IgD-negative memory B cell (primary cell): ENCODE measurements around the gene CELSR1. TPM values are rescaled to one million over a fixed set of nuclear protein-coding genes. Genes with fewer than 3 reads are reported as not detected.

Experiments
- H3K27ac Mint-ChIP-seq, 3 donors: one replicate each; pipeline ENCODE4 v1.8.0; 2020 to 2022; ENCODE audit warnings: mild to moderate bottlenecking in 3 of 3, mixed read lengths in 3 of 3, moderate library complexity in 1 of 3
- H3K27me3 Mint-ChIP-seq: one replicate; pipeline ENCODE4 v1.8.0; 2021; ENCODE audit warnings: mixed read lengths
- H3K36me3 Mint-ChIP-seq: one replicate; pipeline ENCODE4 v1.8.0; 2020; ENCODE audit warnings: mild to moderate bottlenecking, mixed read lengths
- H3K4me1 Mint-ChIP-seq, 3 donors: one replicate each; pipeline ENCODE4 v1.8.0; 2020 to 2022; ENCODE audit warnings: mixed read lengths in 3 of 3, mild to moderate bottlenecking in 1 of 3
- H3K4me3 Mint-ChIP-seq, 4 donors: one replicate each; pipeline ENCODE4 v1.8.0; 2020 to 2022; ENCODE audit warnings: mild to moderate bottlenecking in 4 of 4, mixed read lengths in 4 of 4, moderate library complexity in 3 of 4
- H3K9me3 Mint-ChIP-seq, 3 donors: one replicate each; pipeline ENCODE4 v1.8.0; 2020 to 2021; ENCODE audit warnings: mixed read lengths in 3 of 3, mild to moderate bottlenecking in 1 of 3
- polyA plus RNA-seq: library from polyadenylated mRNA; unstranded; fragments of 300-500 nt; fragmentation: Illumina TruSeq; gene quantifications from one replicate; pipeline ENCODE4 v1.2.3, GENCODE V29; 2021

Gene CELSR1
- polyA plus RNA-seq, 1 donor from 2014 or later = 5.2 TPM

DNA sequence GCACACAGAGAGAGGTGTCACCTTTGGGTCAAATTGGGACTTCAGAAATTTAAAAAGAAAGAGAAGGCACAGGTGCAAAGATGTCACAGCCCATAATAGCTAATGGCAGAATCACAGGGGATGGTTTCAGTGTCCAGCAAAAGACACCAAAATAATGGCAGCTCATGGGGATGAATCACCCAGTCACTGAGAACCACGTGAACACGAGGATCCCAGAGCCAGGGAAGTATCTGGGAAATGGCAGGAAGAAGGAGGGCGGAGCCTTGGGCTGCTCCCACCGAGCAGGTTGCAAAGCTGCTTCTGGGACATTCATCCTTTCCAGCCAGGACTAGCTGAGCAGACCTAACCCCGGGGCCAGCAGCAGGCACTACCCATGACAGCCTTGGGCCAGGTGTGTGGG is 156.3 kb downstream of the CELSR1 start:
- H3K36me3 Mint-ChIP-seq = peaks cover 17% of the 10 kb centered on the region

DNA sequence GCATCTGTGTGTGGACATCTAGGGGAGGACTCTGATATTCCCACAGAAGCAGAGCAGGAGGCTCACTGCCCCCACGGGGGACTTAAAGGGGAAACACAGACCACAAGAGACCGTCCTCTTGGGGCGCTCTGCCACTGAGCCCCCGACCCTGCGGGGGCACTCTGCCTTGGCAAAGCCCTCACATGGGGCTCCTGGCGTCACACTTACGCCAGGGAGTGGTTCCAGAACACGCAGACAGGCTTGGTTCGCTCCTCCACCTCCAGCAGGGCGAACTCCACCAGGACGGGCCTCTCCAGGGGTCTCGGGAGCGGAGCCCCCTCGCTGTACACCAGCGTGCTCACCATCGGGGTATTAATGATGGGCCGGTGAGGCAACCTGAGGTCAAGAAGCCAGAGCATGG is 156.8 kb downstream of the CELSR1 start:
- peaks cover 0 to 4% (median 0%) of the 10 kb centered on the region in 3 donors for H3K4me1 Mint-ChIP-seq
- H3K27ac Mint-ChIP-seq = no peak overlapping the region
- peaks cover 17% of the 10 kb centered on the region for H3K36me3 Mint-ChIP-seq
- no peak overlapping the region for H3K4me3 Mint-ChIP-seq
- H3K9me3 Mint-ChIP-seq = peaks cover 4 to 8% (median 7%) of the 10 kb centered on the region in 3 donors
- no peaks in the 10 kb centered on the region for H3K27me3 Mint-ChIP-seq

More for the DNA sequence above, 156.3 kb downstream of the CELSR1 start:
- no peak overlapping the region for H3K4me3 Mint-ChIP-seq
- H3K4me1 Mint-ChIP-seq = no peaks in the 10 kb centered on the region
- H3K27ac Mint-ChIP-seq = peak overlapping the region in 1 of 3 donors; percentile 27
- H3K9me3 Mint-ChIP-seq = peaks cover 0 to 5% (median 4%) of the 10 kb centered on the region in 3 donors
- no peaks in the 10 kb centered on the region for H3K27me3 Mint-ChIP-seq

DNA sequence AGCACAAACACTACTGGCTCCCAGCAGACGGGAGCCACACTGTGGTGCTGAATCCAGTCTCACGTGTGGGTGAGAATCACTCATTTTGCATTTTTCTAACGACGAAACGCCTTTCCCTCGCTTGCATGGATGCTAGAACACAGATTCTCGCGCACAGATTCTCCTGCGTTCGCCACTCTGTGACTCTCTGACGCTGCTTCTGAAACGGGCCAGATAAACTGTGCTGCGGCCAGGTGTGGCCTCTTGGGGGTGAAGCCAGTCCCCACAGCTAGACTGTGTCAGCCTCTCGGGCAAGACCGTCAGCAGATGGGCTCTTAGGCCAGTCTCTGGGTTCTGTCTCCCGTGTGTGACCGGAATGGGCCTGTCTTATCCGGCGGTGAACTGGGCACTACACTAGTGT is 157.4 kb downstream of the CELSR1 start:
- Mint-ChIP-seq H3K4me3 (no peak overlapping the region), H3K4me1 (peaks cover 0 to 4% (median 0%) of the 10 kb centered on the region in 3 donors), H3K36me3 (peaks cover 18% of the 10 kb centered on the region), H3K27ac (peak overlapping the region in 1 of 3 donors; percentile 84), H3K27me3 (no peaks in the 10 kb centered on the region), H3K9me3 (peaks cover 4 to 8% (median 7%) of the 10 kb centered on the region in 3 donors)

DNA sequence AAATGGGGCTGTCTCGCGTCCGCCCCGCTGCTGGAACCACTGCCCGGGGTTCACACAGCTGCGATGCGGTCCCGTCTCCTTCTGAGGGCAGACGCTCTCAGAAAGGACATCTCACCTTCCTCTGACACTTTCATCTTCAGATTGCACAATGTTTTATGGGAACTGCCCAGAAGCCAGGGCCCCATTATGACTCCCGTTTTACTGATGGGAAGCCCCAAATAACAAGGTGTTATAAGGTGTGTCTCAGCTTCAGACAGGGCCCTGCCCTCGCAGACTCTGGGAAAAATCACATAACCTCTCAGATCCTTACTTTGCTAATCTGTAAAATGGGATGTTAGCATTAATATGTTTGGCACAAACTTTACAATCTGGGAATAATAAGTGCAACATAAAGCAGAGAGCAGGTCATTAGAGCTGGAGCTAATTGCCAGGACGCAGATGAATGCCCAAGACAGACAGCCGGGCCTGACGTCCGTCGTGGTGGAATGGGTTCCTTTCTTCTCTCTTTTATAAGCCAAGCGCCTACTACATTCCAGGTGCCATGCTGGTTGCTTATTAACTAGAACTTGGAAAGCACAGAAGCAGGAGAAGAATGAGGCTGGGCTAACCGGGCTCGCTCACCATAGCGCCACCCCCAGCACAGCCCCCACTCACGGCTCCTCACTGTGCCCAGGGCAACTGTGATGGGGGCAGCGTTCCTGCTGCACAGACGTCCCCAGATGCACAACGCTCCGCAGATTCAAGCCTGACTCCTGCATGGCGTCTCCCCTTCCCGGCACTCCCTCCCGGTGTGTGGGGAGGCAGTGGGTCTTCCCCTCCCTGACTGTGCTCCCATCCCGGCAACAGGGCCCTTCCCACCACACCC is 158.1 kb downstream of the CELSR1 start:
- H3K27ac Mint-ChIP-seq = no peak overlapping the region
- H3K9me3 Mint-ChIP-seq = peaks cover 4 to 8% (median 7%) of the 10 kb centered on the region in 3 donors
- peaks cover 18% of the 10 kb centered on the region for H3K36me3 Mint-ChIP-seq
- H3K4me1 Mint-ChIP-seq = peaks cover 0 to 4% (median 2%) of the 10 kb centered on the region in 3 donors
- H3K4me3 Mint-ChIP-seq = no peak overlapping the region
- H3K27me3 Mint-ChIP-seq = no peaks in the 10 kb centered on the region

DNA sequence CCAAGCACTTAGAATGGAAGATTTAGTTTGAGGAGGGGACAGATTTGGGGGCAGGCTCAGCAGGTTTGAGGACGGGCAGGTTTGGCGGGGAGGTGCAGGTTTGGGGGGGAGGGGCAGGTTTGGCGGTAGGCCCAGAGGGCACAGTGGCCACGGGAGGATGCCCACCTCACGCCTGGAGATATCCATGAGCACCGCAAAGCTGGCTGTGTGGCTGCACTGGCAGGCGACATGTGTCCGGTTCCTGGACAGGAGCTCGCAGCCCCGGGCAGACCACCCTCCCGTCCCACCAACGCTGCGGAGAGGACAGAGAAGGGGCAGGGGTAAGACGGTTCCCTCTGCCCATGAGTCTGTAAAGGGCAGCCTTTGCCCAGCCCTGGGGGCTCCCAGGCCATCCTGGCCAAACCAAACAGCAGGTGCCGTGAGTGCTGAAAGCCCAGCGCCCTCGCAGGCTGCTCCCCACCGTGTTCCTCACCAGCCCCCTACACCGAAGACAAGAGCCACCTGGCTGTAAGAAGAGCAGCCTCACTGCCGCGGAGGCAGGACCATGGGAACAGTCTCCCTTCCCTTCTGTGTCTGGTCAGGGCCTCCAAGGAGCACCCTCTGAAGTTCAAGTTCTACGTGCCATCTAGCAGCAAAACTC is 158.9 kb downstream of the CELSR1 start:
- H3K27ac Mint-ChIP-seq = no peak overlapping the region
- H3K36me3 Mint-ChIP-seq = peaks cover 18% of the 10 kb centered on the region
- peaks cover 0 to 4% (median 4%) of the 10 kb centered on the region in 3 donors for H3K4me1 Mint-ChIP-seq
- H3K9me3 Mint-ChIP-seq = peaks cover 4 to 8% (median 7%) of the 10 kb centered on the region in 3 donors
- no peak overlapping the region for H3K4me3 Mint-ChIP-seq
- H3K27me3 Mint-ChIP-seq = peaks cover 3% of the 10 kb centered on the region

DNA sequence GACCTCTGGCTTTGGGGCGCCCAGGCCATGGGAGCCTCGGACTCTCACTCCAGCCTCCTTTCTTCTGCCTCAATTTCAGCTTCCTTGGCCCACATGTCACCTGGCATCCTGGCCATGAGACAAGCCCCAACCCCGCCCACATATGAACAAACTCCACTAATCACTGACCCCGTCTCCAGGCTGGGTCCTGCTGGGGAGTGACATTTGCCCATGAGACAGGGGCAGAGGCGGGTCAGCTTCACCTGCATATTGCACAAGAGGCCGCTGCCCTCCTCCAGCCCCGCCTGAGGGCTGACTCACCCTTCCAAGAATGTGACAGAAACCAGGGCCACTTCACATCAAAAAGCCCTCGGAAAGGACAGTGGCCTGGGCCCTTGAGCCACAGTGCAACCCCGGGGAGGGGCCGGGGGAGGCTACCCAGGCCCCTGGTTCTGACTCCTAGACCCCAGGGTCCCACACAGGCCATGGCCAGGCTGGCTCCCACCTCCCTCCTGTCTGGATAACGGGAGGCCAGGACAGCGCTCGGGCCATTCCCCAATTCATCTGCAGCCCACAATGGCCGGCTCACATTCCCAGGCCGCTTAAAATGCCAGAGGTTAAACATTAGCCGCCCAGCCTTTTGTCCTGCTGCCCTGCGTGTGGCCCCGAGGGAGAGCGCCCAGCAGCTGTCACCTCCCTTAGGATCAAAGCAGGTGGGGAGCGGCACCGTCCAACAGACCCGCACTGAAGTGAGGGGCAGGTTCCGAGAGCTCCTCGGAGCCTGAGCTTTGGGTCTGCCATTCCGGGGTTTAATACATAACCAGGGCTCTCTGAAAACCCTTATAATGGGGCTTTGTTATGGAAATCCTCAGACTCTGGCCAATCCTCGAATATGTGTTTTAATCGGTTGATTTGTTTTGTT is 159.6 kb downstream of the CELSR1 start:
- peaks cover 4 to 7% (median 6%) of the 10 kb centered on the region in 3 donors for H3K9me3 Mint-ChIP-seq
- peaks cover 3% of the 10 kb centered on the region for H3K27me3 Mint-ChIP-seq
- peak overlapping the region in 1 of 4 donors; percentile 12 for H3K4me3 Mint-ChIP-seq
- no peak overlapping the region for H3K27ac Mint-ChIP-seq
- peaks cover 14% of the 10 kb centered on the region for H3K36me3 Mint-ChIP-seq
- peaks cover 0 to 4% (median 4%) of the 10 kb centered on the region in 3 donors for H3K4me1 Mint-ChIP-seq

DNA sequence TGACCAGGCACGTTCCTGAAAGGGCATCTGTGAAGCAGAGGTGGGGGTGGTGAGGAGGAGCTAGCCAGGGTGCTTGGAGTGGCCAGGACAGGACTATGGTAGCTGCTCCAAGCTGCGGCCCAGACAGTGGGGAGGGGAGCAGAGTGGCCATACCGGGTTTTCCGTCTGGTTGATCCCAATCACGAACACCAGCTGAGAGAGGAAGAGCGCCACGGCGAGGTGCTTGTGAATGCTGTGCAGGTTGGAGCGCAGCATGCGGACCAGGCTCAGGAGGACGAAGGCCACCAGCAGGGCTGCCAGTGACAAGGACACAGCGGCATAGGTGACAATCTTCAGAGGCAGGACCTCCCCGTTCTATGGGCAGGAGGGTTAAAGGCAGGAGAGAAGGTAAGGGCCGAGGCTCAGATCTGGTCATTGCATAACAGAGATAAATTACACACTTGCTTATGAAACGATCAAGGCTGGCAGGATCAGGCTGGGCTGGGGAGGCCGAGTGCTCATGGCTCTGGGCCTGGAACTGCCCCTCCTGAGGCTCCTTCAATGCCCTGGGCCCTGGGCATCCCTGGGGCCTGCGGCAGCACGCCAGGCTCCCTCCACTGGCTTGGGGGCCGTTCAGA is 160.4 kb downstream of the CELSR1 start:
- Mint-ChIP-seq H3K36me3 (peaks cover 9% of the 10 kb centered on the region), H3K27ac (peak overlapping the region in 1 of 3 donors; percentile 73), H3K27me3 (peaks cover 3% of the 10 kb centered on the region), H3K9me3 (peaks cover 3 to 7% (median 4%) of the 10 kb centered on the region in 3 donors), H3K4me1 (peaks cover 0 to 4% (median 4%) of the 10 kb centered on the region in 3 donors), H3K4me3 (no peak overlapping the region)

DNA sequence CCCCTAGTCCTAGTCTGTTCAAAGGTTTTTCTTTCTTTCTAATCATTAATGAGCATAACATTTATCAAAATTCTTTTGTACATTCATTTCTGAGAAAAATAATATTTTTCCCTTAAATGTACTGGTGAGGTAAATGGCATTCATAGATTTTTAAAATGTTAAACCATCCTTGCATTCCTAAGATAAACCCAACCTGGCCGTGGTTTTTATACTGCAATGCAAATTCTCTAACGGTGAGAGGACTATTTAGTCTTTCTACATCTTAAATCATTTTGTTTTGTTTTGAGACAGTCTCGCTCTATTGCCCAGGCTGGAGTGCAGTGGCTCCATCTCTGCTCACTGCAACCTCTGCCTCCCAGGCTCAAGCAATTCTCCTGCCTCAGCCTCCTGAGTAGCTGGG is 161.3 kb downstream of the CELSR1 start:
- Mint-ChIP-seq H3K9me3 (peaks cover 3 to 7% (median 4%) of the 10 kb centered on the region in 3 donors), H3K4me1 (peaks cover 0 to 4% (median 4%) of the 10 kb centered on the region in 3 donors), H3K36me3 (peaks cover 8% of the 10 kb centered on the region), H3K4me3 (no peak overlapping the region), H3K27me3 (peaks cover 3% of the 10 kb centered on the region), H3K27ac (no peak overlapping the region)

DNA sequence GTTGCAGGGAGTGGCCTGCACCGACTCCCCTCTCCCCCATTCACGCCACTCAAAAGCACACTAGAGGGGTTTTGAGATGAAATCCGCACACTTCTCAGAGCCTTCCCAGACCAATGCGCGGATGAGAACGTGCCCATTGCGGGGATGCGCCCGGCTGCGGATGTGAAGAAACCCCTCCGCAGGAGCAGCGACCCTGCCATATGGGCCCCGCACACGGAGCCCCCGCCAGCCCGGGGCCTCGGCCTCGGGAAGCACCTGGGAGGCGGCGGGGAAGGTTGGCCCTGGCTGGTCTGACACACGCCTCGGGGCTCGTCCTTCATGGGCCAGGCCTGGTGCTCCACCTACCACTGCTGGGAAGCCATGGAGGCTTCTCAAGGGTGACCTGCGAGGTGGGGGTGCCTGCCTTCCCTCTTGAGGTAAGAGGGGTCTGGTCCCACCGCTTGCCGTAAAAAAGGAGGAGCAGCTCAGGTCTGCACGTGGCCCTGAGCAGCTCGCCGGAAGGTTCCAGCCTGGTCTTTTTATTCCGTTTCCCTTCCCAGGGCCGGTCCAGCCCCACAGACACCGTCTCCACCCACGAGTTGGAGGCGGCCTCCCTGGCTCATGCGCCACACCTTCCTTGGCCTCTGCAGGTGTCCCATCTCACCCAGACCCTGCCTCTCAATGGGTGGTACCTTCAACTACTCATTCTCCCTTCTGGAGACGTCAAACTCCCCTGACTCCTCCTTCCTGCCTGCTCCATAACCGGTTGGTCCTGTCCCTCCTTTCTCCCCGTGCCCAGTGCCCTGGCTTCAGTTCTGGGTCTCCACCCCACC is 162.6 kb downstream of the CELSR1 start:
- Mint-ChIP-seq H3K36me3 (peaks cover 8% of the 10 kb centered on the region), H3K9me3 (peaks cover 3 to 7% (median 4%) of the 10 kb centered on the region in 3 donors), H3K4me3 (peak overlapping the region in 1 of 4 donors; percentile 28), H3K27me3 (peaks cover 3% of the 10 kb centered on the region), H3K4me1 (peaks cover 0 to 6% (median 4%) of the 10 kb centered on the region in 3 donors), H3K27ac (peak overlapping the region in 1 of 3 donors; percentile 53)

DNA sequence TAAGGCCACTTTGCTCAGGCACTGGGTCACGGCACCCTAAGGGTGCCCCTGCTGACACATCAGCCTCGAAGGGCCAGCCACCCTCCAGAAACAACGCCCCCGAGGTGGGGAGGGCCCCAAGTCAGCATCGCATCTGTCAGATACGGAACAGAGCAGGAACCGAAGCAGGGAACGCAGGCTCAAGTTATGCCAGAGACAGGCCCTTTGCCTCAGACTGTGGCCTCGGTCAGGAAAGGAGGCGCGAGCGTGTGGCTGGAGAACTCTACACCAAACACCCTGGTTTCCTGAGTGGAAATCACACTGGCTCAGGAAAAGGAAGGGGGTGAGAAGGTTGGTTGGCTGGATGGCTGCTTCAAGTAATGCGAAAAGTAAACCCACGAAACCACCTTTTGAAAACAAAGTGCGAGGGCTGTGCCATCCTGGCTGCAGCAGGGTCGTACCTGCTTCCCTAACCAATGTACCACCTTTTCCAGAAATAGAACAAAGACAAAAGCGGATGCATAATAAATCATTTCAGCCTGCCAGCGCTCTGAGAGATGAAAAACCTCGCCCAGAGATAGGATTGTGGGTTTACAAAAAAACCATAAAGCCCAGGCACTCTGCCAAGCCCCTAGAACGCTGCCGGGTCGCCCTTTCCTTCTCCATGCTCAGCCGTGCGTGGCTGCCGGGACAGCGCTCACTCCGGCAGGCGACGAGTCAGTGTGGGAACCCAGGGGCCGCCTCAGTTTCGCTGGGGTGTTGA is 163.3 kb downstream of the CELSR1 start:
- H3K36me3 Mint-ChIP-seq = peaks cover 8% of the 10 kb centered on the region
- peak overlapping the region in 2 of 3 donors; percentile 35 to 46 for H3K27ac Mint-ChIP-seq
- peaks cover 3% of the 10 kb centered on the region for H3K27me3 Mint-ChIP-seq
- peak overlapping the region in 1 of 4 donors; percentile 28 for H3K4me3 Mint-ChIP-seq
- H3K4me1 Mint-ChIP-seq = peaks cover 0 to 6% (median 4%) of the 10 kb centered on the region in 3 donors
- peaks cover 3 to 7% (median 4%) of the 10 kb centered on the region in 3 donors for H3K9me3 Mint-ChIP-seq

DNA sequence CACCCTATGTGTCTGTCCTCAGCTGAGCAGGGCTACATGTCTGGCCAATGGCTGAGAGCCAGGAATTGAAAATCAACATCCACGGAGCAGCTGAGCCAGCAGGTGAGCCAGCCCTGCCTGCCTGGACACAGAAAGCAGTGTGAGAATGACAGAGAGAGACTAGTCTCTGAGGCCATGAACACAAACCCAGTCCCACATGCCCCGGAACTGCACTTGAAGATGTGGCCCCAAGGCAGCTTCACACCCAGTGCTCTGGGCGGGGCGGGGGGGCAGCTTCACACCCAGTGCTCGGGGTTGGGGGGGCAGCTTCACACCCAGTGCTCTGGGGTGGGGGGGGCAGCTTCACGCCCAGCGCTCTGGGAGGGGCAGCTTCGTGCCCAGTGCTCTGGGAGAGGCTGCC is 164.3 kb downstream of the CELSR1 start:
- H3K9me3 Mint-ChIP-seq = peaks cover 3 to 7% (median 4%) of the 10 kb centered on the region in 3 donors
- H3K4me1 Mint-ChIP-seq = peaks cover 0 to 6% (median 4%) of the 10 kb centered on the region in 3 donors

DNA sequence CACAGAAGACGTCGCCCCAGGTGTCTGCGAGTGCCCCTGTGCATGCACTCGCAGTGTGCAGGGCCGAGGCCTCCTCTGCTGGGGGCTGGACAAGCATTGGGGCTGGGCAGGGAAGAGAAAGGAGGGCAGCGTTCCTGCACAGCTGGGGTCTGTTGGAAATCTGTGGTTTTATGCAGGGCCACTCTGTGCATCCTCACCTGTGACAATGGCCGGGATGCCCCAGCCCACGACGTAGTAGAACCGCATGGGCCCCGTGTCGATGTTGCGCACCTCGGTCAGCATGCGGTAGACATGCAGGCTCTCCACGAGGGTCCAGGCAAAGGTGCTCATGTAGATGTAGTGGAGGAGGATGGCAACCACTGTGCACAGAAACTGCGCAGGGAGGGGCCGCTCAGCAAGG is 164.7 kb downstream of the CELSR1 start:
- peak overlapping the region in 1 of 3 donors; percentile 73 for H3K27ac Mint-ChIP-seq
- H3K27me3 Mint-ChIP-seq = peaks cover 3% of the 10 kb centered on the region
- peak overlapping the region in 1 of 4 donors; percentile 27 for H3K4me3 Mint-ChIP-seq
- H3K36me3 Mint-ChIP-seq = peaks cover 10% of the 10 kb centered on the region
- peaks cover 0 to 9% (median 6%) of the 10 kb centered on the region in 3 donors for H3K4me1 Mint-ChIP-seq
- H3K9me3 Mint-ChIP-seq = peaks cover 3 to 7% (median 4%) of the 10 kb centered on the region in 3 donors

More for the DNA sequence above, 164.3 kb downstream of the CELSR1 start:
- H3K36me3 Mint-ChIP-seq = peaks cover 10% of the 10 kb centered on the region
- H3K4me3 Mint-ChIP-seq = no peak overlapping the region
- H3K27ac Mint-ChIP-seq = peak overlapping the region in 1 of 3 donors; percentile 73
- H3K27me3 Mint-ChIP-seq = peaks cover 3% of the 10 kb centered on the region
